ENCODE results near the gene PACSIN2.

GRCh38 chr22:42964994-42965699 lies 49.8 kb downstream of the PACSIN2 start:
- no peak for TF ChIP-seq POLR2A (IDR thresholded peaks at IDR 0.05)
- TF ChIP-seq, protein P1, sequence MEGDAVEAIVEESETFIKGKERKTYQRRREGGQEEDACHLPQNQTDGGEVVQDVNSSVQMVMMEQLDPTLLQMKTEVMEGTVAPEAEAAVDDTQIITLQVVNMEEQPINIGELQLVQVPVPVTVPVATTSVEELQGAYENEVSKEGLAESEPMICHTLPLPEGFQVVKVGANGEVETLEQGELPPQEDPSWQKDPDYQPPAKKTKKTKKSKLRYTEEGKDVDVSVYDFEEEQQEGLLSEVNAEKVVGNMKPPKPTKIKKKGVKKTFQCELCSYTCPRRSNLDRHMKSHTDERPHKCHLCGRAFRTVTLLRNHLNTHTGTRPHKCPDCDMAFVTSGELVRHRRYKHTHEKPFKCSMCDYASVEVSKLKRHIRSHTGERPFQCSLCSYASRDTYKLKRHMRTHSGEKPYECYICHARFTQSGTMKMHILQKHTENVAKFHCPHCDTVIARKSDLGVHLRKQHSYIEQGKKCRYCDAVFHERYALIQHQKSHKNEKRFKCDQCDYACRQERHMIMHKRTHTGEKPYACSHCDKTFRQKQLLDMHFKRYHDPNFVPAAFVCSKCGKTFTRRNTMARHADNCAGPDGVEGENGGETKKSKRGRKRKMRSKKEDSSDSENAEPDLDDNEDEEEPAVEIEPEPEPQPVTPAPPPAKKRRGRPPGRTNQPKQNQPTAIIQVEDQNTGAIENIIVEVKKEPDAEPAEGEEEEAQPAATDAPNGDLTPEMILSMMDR (IDR thresholded peaks at IDR 0.05), result no peak
- no peak for TF ChIP-seq EP300 (IDR thresholded peaks at IDR 0.05)
